IMR-90 (cell line): ENCODE measurements around the gene PGAP1. TPM values are rescaled to one million over a fixed set of nuclear protein-coding genes. Genes with fewer than 3 reads are reported as not detected.
"Not testable (repeated sequence)": the region's sequence is repeated elsewhere in the genome, so short reads cannot be mapped to it uniquely, and the experiment has no call there.

Experiments
- ATAC-seq: fragments of 200-7000 bp; cut with Tn5 transposase; 2 replicates; pipeline ENCODE4 v1.9.1; 2020; ENCODE audit warnings: low read depth, mild to moderate bottlenecking, moderate library complexity
- BruUV-seq: library from RNA; stranded (reverse); fragments of 400-500 nt; replicated peaks from 2 replicates; lab custom pipeline; 2021; lab: Mats Ljungman, UMichigan
- CTCF ChIA-PET: fragments of 300-600 bp; formaldehyde crosslinking; extraction: SDS; loops from one replicate; lab custom pipeline; 2021; ENCODE audit warnings: antibody characterized with exemption; lab: Yijun Ruan, JAX
- POLR2A ChIA-PET: fragments of 300-600 bp; sonication (Branson Sonifier 250); formaldehyde crosslinking; loops from one replicate; lab custom pipeline; 2022; ENCODE audit warnings: antibody characterized with exemption; ENCODE audit not compliant: unreplicated experiment; lab: Charles Lee
- DNase-seq: peaks from one replicate; pipeline ENCODE4 v3.0.0; 2013
- H2AFZ ChIP-seq: replicated peaks from 2 replicates; pipeline ENCODE3; 2013; ENCODE audit warnings: low read length, mild to moderate bottlenecking; ENCODE audit not compliant: poor library complexity
- H2AK5ac ChIP-seq: 2 replicates; pipeline ENCODE4 v1.6.1; 2013; ENCODE audit warnings: low read depth, low read length, inconsistent platforms
- H2AK9ac ChIP-seq: replicated peaks from 2 replicates; pipeline ENCODE3; 2013; ENCODE audit warnings: mild to moderate bottlenecking, low read depth, low read length, moderate library complexity; ENCODE audit not compliant: poor library complexity
- H2BK120ac ChIP-seq: 2 replicates; pipeline ENCODE4 v1.6.1; 2013; ENCODE audit warnings: low read depth, low read length, inconsistent platforms
- H2BK15ac ChIP-seq: 3 replicates; pipeline ENCODE4 v1.6.1; 2013; ENCODE audit warnings: low read depth, low read length, inconsistent platforms
- H2BK20ac ChIP-seq: 2 replicates; pipeline ENCODE4 v1.6.1; 2013; ENCODE audit warnings: low read depth, mild to moderate bottlenecking, inconsistent platforms, low read length, moderate library complexity
- H2BK5ac ChIP-seq: 2 replicates; pipeline ENCODE4 v1.6.1; 2013; ENCODE audit warnings: mild to moderate bottlenecking, low read depth, low read length, inconsistent platforms; ENCODE audit not compliant: poor library complexity, severe bottlenecking
- H3K14ac ChIP-seq: replicated peaks from 2 replicates; pipeline ENCODE4 v1.6.1; 2013; ENCODE audit warnings: low read depth, low read length, inconsistent platforms
- H3K18ac ChIP-seq: 2 replicates; pipeline ENCODE4 v1.6.1; 2013; ENCODE audit warnings: low read depth, low read length, control low read depth
- H3K23ac ChIP-seq: 2 replicates; pipeline ENCODE4 v1.6.1; 2013; ENCODE audit warnings: low read depth, low read length, inconsistent platforms
- H3K27ac ChIP-seq: 2 replicates; pipeline ENCODE4 v1.5.1; 2013; ENCODE audit warnings: mild to moderate bottlenecking, control low read depth, low read length; ENCODE audit not compliant: insufficient read depth
- H3K27me3 ChIP-seq: 2 replicates; pipeline ENCODE4 v1.6.1; 2013; ENCODE audit warnings: low read length; ENCODE audit not compliant: control insufficient read depth, insufficient read depth
- H3K36me3 ChIP-seq: 2 replicates; pipeline ENCODE4 v1.6.1; 2013; ENCODE audit warnings: low read length, mixed read lengths; ENCODE audit not compliant: control insufficient read depth, insufficient read depth
- H3K4ac ChIP-seq: 2 replicates; pipeline ENCODE4 v1.6.1; 2013; ENCODE audit warnings: low read depth, low read length, inconsistent platforms
- H3K4me1 ChIP-seq: 2 replicates; pipeline ENCODE4 v1.6.1; 2013; ENCODE audit warnings: low read length, mixed read lengths; ENCODE audit not compliant: control insufficient read depth, insufficient read depth
- H3K4me2 ChIP-seq: 2 replicates; pipeline ENCODE4 v1.6.1; 2013; ENCODE audit warnings: low read depth, mild to moderate bottlenecking, control low read depth, low read length, moderate library complexity
- H3K4me3 ChIP-seq: 2 replicates; pipeline ENCODE4 v1.5.1; 2013; ENCODE audit warnings: low read depth, mild to moderate bottlenecking, control low read depth, low read length, moderate library complexity; ENCODE audit not compliant: insufficient read depth
- H3K56ac ChIP-seq: 2 replicates; pipeline ENCODE4 v1.6.1; 2013; ENCODE audit warnings: low read length, inconsistent platforms; ENCODE audit not compliant: insufficient read depth; ENCODE audit errors: extremely low read depth
- H3K79me1 ChIP-seq, 2 experiments: 2 replicates each; pipeline ENCODE4 v1.6.1; 2013; ENCODE audit warnings: low read length in 2 of 2, inconsistent platforms in 1 of 2, low read depth in 1 of 2
- H3K9ac ChIP-seq: 2 replicates; pipeline ENCODE4 v1.6.1; 2013; ENCODE audit warnings: low read depth, low read length, control low read depth
- H3K9me1 ChIP-seq: 2 replicates; pipeline ENCODE4 v1.6.1; 2013; ENCODE audit warnings: low read length, inconsistent platforms; ENCODE audit not compliant: insufficient read depth
- H3K9me3 ChIP-seq: 2 replicates; pipeline ENCODE4 v1.6.1; 2013; ENCODE audit warnings: low read length; ENCODE audit not compliant: control insufficient read depth, insufficient read depth
- H4K20me1 ChIP-seq: 2 replicates; pipeline ENCODE4 v1.6.1; 2013; ENCODE audit warnings: low read length, inconsistent platforms; ENCODE audit not compliant: insufficient read depth
- H4K5ac ChIP-seq: 2 replicates; pipeline ENCODE4 v1.6.1; 2013; ENCODE audit warnings: mild to moderate bottlenecking, low read depth, low read length, control low read depth
- H4K8ac ChIP-seq, 2 experiments: 2 replicates each; pipeline ENCODE4 v1.6.1; 2013; ENCODE audit warnings: low read depth in 2 of 2, low read length in 2 of 2, control low read depth in 1 of 2, inconsistent platforms in 1 of 2
- H4K91ac ChIP-seq: 2 replicates; pipeline ENCODE4 v1.6.1; 2013; ENCODE audit warnings: low read depth, low read length, inconsistent platforms; ENCODE audit not compliant: insufficient read depth
- BHLHE40 ChIP-seq: fragments of 150-350 bp; IDR thresholded peaks from 2 replicates; pipeline ENCODE4 v1.6.1; 2016; ENCODE audit warnings: mild to moderate bottlenecking, low read depth, low read length
- CEBPB ChIP-seq: IDR thresholded peaks from 2 replicates; pipeline ENCODE4 v1.6.1; 2012; ENCODE audit warnings: low read depth, low read length, improper control_type of control experiment
- MAFK ChIP-seq: IDR thresholded peaks from 2 replicates; pipeline ENCODE4 v1.6.1; 2012; ENCODE audit warnings: low read depth, low read length, improper control_type of control experiment
- MAZ ChIP-seq: IDR thresholded peaks from 2 replicates; pipeline ENCODE4 v1.6.1; 2012; ENCODE audit warnings: low read depth, mild to moderate bottlenecking, low read length, improper control_type of control experiment, moderate library complexity, borderline replicate concordance
- NFE2L2 ChIP-seq: fragments of 150-350 bp; IDR thresholded peaks from 2 replicates; pipeline ENCODE4 v1.6.1; 2016; ENCODE audit warnings: low read depth, mild to moderate bottlenecking, low read length
- SMC3 ChIP-seq: fragments of 150-350 bp; IDR thresholded peaks from 2 replicates; pipeline ENCODE4 v1.6.1; 2016; ENCODE audit warnings: low read depth, mild to moderate bottlenecking, antibody characterized with exemption, low read length, moderate library complexity
- WGBS, 2 experiments: methylation state at CpG; one replicate each; pipeline versions ENCODE4 v1.1.5 to v1.1.7; 2013; ENCODE audit warnings: missing lambda C conversion rate in 2 of 2; ENCODE audit not compliant: insufficient read length in 1 of 2; ENCODE audit errors: extremely low coverage in 2 of 2; 5-methylcytosine and 5-hydroxymethylcytosine counted together
- dilution Hi-C: fragments of 300-500 bp; cut with HindIII; formaldehyde crosslinking; loops from one replicate; pipeline ENCODE4 v1.14.3; 2018; ENCODE audit warnings: low sequenced_read_pairs; ENCODE audit not compliant: unreplicated experiment
- in situ Hi-C: fragments of 300-500 bp; cut with MboI; formaldehyde crosslinking; loops from 3 replicates; pipeline ENCODE4 v1.14.3; 2019; ENCODE audit warnings: low sequenced_read_pairs, inconsistent platforms, mixed read lengths
- intact Hi-C: fragments of 100-400 bp; cut with micrococcal nuclease; formaldehyde crosslinking; loops from 2 replicates; pipeline ENCODE4 v1.10.0; 2022
- polyA plus RNA-seq, 3 experiments: library from polyadenylated mRNA; depleted of rRNA; stranded (reverse); fragments of >200 nt; gene quantifications; 2 replicates each; pipeline ENCODE4 v1.2.3, GENCODE V29; 2012; ENCODE audit warnings: low replicate concordance in 1 of 3
- total RNA-seq: library from RNA; depleted of rRNA; stranded (reverse); fragments of >200 nt; gene quantifications from 2 replicates; pipeline ENCODE4 v1.2.3, GENCODE V29; 2012

Gene PGAP1
- total and polyA plus RNA-seq, 2 of the 4 experiments (the other 2 are of a cell fraction) = 1.9 to 5.7 TPM

GRCh38 chr2:196913691-196914090 lies 12.8 kb downstream of the PGAP1 start:
- Histone ChIP-seq H4K91ac (no peak overlapping the region), H2AK5ac (no peak overlapping the region), H4K8ac (no peak overlapping the region), H2BK5ac (no peak overlapping the region), H2BK15ac (no peak overlapping the region), H3K4ac (no peak overlapping the region), H2AFZ (no peak overlapping the region), H3K23ac (no peak overlapping the region), H3K4me2 (no peak overlapping the region), H4K20me1 (no peaks in the 10 kb centered on the region), H2BK20ac (no peak overlapping the region), H3K36me3 (peaks cover 4% of the 10 kb centered on the region; the same call in 1 of the 2 replicates), H4K5ac (no peak overlapping the region), H3K18ac (no peak overlapping the region), H3K27ac (no peak overlapping the region), H2AK9ac (no peak overlapping the region), H3K4me3 (no peak overlapping the region), H3K9me1 (no peaks in the 10 kb centered on the region), H3K27me3 (no peaks in the 10 kb centered on the region), H3K4me1 (no peaks in the 10 kb centered on the region), H3K14ac (no peak overlapping the region), H3K79me1 (no peaks in the 10 kb centered on the region), H3K56ac (no peak overlapping the region), H3K9me3 (no peaks in the 10 kb centered on the region), H3K9ac (no peak overlapping the region), H2BK120ac (no peak overlapping the region)
- ChIA-PET POLR2A (no interaction called here), CTCF (no interaction called here)
- intact Hi-C loops (no loop called here), dilution Hi-C loops (no loop called here), in situ Hi-C loops (no loop called here)
- DNase-seq = no peak
- TF ChIP-seq NFE2L2 (no peak), MAFK (no peak), SMC3 (no peak), MAZ (no peak), BHLHE40 (no peak), CEBPB (no peak)
- BruUV-seq = no TSS peak
- WGBS, 2 experiments = no CpG with 5 or more reads among the region's 1 CpG
- no peak for ATAC-seq

- H2AK5ac ChIP-seq, ATAC-seq, H3K79me1 ChIP-seq, H4K5ac ChIP-seq, CTCF ChIA-PET, H3K27ac ChIP-seq, H3K23ac ChIP-seq, in situ Hi-C loops, H3K14ac ChIP-seq, H4K91ac ChIP-seq, dilution Hi-C loops, H3K36me3 ChIP-seq, H2BK15ac ChIP-seq, intact Hi-C loops, H3K4me1 ChIP-seq, BruUV-seq, H3K4me3 ChIP-seq, H2BK5ac ChIP-seq, H3K4ac ChIP-seq, H3K4me2 ChIP-seq, POLR2A ChIA-PET, H2BK20ac ChIP-seq, H4K8ac ChIP-seq, H3K27me3 ChIP-seq, H4K20me1 ChIP-seq, H2AFZ ChIP-seq, H3K56ac ChIP-seq, H2BK120ac ChIP-seq, H3K18ac ChIP-seq, H3K9ac ChIP-seq, H3K9me3 ChIP-seq, DNase-seq, H3K9me1 ChIP-seq, H2AK9ac ChIP-seq: not testable (repeated sequence)
- no CpG with 5 or more reads among the region's 15 CpGs for WGBS, 2 experiments
Measured at GRCh38 chr2:196905365-196905764, 21.1 kb downstream of the PGAP1 start.
